HG02970 (cell line): ENCODE measurements around the gene MNDA.
"Not testable (repeated sequence)": the region's sequence is repeated elsewhere in the genome, so short reads cannot be mapped to it uniquely, and the experiment has no call there.

Experiments used
- ATAC-seq: cut with Tn5 transposase; IDR thresholded peaks from one replicate; pipeline ENCODE4 v1.9.1; 2021; ENCODE audit warnings: mild to moderate bottlenecking, moderate library complexity, moderate number of reproducible peaks; ENCODE audit not compliant: unreplicated experiment, low FRiP score

Gene MNDA

DNA sequence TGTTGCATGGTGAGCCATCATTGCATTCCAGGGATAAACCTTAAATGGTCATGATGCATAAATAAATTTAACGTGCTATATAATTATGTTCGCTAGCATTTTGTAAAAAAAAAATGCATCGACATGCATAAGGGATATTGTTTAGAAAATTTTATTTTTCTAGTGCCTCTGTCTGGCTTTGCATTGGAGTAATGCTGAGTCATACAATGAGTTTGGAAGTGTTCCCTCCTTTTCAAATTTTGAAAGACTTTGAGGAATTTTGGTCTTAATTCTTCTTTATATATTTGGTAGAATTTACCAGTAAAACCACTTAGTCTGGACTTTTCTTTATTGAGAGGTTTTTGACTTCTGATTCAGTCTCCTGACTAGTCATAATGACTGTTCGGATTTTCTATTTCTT, 4.9 kb downstream of the MNDA start:
- no peak for ATAC-seq

- no peak for ATAC-seq
Observed at GRCh38 chr1:158838660-158839059, 7.5 kb downstream of the MNDA start.

DNA sequence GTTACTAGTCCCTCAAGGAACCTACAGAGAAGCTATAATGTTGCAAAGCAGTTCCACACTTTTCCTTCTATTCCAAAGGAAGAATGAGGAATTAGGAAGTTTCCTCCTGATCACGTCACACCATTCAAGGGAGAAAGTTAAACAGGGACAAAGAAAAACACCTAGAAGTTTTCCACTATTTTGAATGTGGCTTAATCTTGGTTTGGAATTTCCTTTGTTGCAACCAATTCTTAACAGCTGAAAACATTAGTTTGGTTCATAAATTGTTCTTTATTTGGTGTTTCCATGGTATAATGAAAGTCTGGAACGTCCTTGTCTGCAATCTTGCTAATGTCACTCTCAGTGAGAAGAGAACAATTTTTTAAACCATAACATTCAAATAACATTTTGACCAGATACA, 8.4 kb downstream of the MNDA start:
- no peak for ATAC-seq

- ATAC-seq = no peak
Observed at GRCh38 chr1:158840236-158840635, 9.1 kb downstream of the MNDA start.

- ATAC-seq = no peak
Observed at GRCh38 chr1:158864595-158864994, 33.4 kb downstream of the MNDA start.

DNA sequence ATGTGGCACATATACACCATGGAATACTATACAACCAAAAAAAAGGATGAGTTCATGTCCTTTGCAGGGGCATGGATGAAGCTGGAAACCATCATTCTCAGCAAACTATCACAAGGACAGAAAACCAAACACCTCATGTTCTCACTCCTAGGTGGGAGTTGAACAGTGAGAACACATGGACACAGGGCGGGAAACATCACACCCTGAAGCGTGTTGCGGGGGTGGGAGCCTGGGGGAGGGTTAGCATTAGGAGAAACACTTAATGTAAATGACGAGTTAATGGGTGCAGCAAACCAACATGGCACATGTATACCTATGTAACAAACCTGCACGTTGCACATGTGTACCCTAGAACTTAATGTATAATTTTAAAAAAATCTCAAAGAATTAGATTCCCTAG, 39.3 kb downstream of the MNDA start:
- not testable (repeated sequence) for ATAC-seq

DNA sequence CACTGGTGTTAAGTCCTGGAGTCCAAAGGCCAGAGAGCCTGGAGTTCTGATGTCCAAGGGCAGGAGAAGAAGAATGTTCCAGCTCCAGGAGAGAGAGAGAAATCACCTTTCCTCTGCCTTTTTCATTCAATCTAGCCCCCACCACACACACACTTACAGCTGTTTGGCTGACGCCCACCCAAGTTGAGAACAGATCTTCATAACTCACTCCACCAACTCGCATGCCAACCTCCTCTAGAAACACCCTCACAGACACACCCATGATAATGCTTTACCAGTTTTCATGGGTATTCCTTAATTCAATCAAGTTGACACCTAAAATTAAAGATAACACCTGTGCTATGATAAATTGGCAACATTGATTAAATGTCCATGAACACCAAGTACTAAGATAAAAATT, 42.0 kb downstream of the MNDA start:
- no peak for ATAC-seq

DNA sequence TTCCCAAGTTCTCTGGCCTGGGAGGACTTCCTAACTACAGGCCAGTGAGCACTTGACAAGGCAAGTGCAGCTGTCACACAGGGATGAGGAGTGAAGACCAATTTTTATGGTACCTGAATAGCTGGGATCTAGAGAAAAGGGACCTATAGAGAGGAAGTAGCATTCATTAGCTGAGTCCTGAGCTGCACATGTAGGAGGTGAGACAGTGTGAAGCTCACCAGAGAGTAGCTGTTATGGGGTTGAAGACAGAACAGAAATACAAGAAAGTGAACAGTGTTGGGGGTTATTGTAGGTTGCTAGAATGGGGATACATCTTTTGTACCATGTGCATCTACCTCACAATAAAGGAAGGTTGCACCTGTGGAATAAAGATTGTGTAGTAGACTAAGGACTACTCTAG, 62.5 kb downstream of the MNDA start:
- no peak for ATAC-seq

DNA sequence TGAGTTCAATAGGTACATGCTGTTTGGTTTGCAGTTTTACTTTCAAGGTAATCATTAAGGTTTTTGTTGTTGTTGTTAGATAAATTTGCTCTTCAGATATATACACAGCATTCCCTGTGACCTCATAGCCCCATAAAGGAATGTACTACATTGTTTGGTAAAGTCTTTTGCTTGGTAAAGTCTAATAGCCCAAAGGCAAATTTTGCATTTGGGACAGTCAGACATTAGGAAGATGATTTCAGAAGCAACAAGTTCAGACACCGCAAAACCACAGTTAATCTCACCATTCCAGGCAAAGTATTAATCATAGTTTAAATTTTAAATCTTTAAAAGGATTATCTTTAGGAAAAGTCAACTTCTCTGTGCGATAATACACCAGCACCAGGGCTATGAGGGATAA, 67.6 kb downstream of the MNDA start:
- no peak for ATAC-seq
